ENCODE measurements around the gene NRXN3.

DNA sequence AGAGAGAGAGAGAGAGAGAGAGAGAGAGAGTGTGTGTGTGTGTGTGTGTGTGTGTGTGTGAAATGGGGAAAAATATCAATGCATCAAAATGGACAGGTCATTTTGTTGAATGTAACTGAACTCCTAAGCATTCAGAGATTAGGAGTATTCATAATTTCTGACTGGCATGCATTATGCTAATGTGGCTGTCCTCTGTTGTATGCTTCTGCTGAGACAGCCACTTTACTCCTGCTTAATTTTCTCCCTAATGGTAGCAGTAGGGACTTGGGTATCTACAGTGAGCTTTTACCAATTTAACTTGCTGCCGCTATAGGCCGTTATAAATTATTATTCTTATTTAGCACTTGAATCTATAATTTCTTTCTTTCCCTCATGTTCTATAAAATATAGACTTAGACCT is 924.8 kb downstream of the NRXN3 start:
- no peak for TF ChIP-seq POLR2A (IDR thresholded peaks at IDR 0.05)
- TF ChIP-seq, protein P1, sequence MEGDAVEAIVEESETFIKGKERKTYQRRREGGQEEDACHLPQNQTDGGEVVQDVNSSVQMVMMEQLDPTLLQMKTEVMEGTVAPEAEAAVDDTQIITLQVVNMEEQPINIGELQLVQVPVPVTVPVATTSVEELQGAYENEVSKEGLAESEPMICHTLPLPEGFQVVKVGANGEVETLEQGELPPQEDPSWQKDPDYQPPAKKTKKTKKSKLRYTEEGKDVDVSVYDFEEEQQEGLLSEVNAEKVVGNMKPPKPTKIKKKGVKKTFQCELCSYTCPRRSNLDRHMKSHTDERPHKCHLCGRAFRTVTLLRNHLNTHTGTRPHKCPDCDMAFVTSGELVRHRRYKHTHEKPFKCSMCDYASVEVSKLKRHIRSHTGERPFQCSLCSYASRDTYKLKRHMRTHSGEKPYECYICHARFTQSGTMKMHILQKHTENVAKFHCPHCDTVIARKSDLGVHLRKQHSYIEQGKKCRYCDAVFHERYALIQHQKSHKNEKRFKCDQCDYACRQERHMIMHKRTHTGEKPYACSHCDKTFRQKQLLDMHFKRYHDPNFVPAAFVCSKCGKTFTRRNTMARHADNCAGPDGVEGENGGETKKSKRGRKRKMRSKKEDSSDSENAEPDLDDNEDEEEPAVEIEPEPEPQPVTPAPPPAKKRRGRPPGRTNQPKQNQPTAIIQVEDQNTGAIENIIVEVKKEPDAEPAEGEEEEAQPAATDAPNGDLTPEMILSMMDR (IDR thresholded peaks at IDR 0.05): no peak
- no peak for TF ChIP-seq POLR2AphosphoS5 (IDR thresholded peaks at IDR 0.05)
